GM12865 (cell line): ENCODE measurements around the gene LNX1.
A peak's percentile ranks its signal among the peaks of the same experiment; 100 is the strongest.

Experiments
- DNase-seq: peaks from one replicate; pipeline ENCODE4 v3.0.0; 2010; ENCODE audit warnings: low read depth
- H3K4me3 ChIP-seq: 2 replicates; pipeline ENCODE4 v1.5.1; 2011; ENCODE audit warnings: mild to moderate bottlenecking, low read depth, low read length, control low read depth
- CTCF ChIP-seq: IDR thresholded peaks from 2 replicates; pipeline ENCODE4 v1.5.1; 2011; ENCODE audit warnings: low read length, control low read depth, low read depth, inconsistent platforms; ENCODE audit not compliant: insufficient read depth; ENCODE audit errors: missing control alignments

The LNX1 gene

GRCh38 chr4:53444954-53445353 lies 146.3 kb downstream of the LNX1 start:
- no peak overlapping the region for H3K4me3 ChIP-seq
- TF ChIP-seq CTCF, result no peak
- DNase-seq, result no peak

GRCh38 chr4:53441564-53441963 lies 149.7 kb downstream of the LNX1 start:
- no peak overlapping the region for H3K4me3 ChIP-seq
- no peak for TF ChIP-seq CTCF
- DNase-seq, result no peak

- no peak for TF ChIP-seq CTCF
- no peak overlapping the region for H3K4me3 ChIP-seq
- DNase-seq, result no peak
Observed at GRCh38 chr4:53436251-53436650, 155.0 kb downstream of the LNX1 start.

- TF ChIP-seq CTCF, result no peak
- DNase-seq, result peak; percentile 57
- H3K4me3 ChIP-seq, result no peak overlapping the region
Observed at GRCh38 chr4:53432528-53433424, 158.5 kb downstream of the LNX1 start.

- no peak overlapping the region for H3K4me3 ChIP-seq
- TF ChIP-seq CTCF, result no peak
- peak; percentile 2 for DNase-seq
Observed at GRCh38 chr4:53431052-53431451, 160.2 kb downstream of the LNX1 start.

- no peak for DNase-seq
- H3K4me3 ChIP-seq, result no peak overlapping the region
- no peak for TF ChIP-seq CTCF
Observed at GRCh38 chr4:53427366-53427765, 163.9 kb downstream of the LNX1 start.

GRCh38 chr4:53424280-53424679 lies 167.0 kb downstream of the LNX1 start:
- no peak overlapping the region for H3K4me3 ChIP-seq
- TF ChIP-seq CTCF, result no peak
- DNase-seq, result no peak
